Neuronal stem cell (in vitro differentiated cells): ENCODE results near the gene TPSG1. TPM values are rescaled to one million over a fixed set of nuclear protein-coding genes. Genes with fewer than 3 reads are reported as not detected.

ENCODE experiments used
- DNase-seq: peaks from one replicate; pipeline ENCODE4 v3.0.0-alpha.2; 2013; ENCODE audit warnings: low spot score
- H2AFZ ChIP-seq: one replicate; pipeline ENCODE4 v1.6.1; 2013; ENCODE audit warnings: mild to moderate bottlenecking, low read length, inconsistent platforms
- H2AK5ac ChIP-seq: 2 replicates; pipeline ENCODE4 v1.6.1; 2013; ENCODE audit warnings: low read depth, mild to moderate bottlenecking, inconsistent platforms, low read length, moderate library complexity, mixed read lengths
- H2BK120ac ChIP-seq: 2 replicates; pipeline ENCODE4 v1.6.1; 2013; ENCODE audit warnings: low read depth, mild to moderate bottlenecking, inconsistent platforms, low read length, moderate library complexity, mixed read lengths
- H2BK12ac ChIP-seq: one replicate; pipeline ENCODE4 v1.6.1; 2013; ENCODE audit warnings: low read length, inconsistent platforms
- H2BK15ac ChIP-seq: 2 replicates; pipeline ENCODE4 v1.6.1; 2013; ENCODE audit warnings: mild to moderate bottlenecking, low read length, inconsistent platforms, mixed read lengths
- H2BK5ac ChIP-seq: one replicate; pipeline ENCODE4 v1.6.1; 2013; ENCODE audit warnings: inconsistent platforms, mild to moderate bottlenecking, low read length, moderate library complexity
- H3K14ac ChIP-seq: one replicate; pipeline ENCODE4 v1.6.1; 2013; ENCODE audit warnings: low read length, inconsistent platforms
- H3K18ac ChIP-seq: 2 replicates; pipeline ENCODE4 v1.6.1; 2013; ENCODE audit warnings: low read length, inconsistent platforms
- H3K23ac ChIP-seq: 2 replicates; pipeline ENCODE4 v1.6.1; 2013; ENCODE audit warnings: low read depth, mild to moderate bottlenecking, mixed read lengths, low read length, inconsistent platforms; ENCODE audit not compliant: poor library complexity
- H3K27ac ChIP-seq: replicated peaks from 3 replicates; pipeline ENCODE4 v1.5.1; 2013; ENCODE audit warnings: low read length, inconsistent platforms
- H3K27me3 ChIP-seq, 3 experiments: 2 replicates each; pipeline ENCODE4 v1.6.1; 2013; ENCODE audit warnings: low read length in 3 of 3, mild to moderate bottlenecking in 2 of 3, inconsistent platforms in 1 of 3, low read depth in 1 of 3, mixed read lengths in 1 of 3, moderate library complexity in 1 of 3; ENCODE audit not compliant: control insufficient read depth in 3 of 3, insufficient read depth in 3 of 3
- H3K36me3 ChIP-seq, 2 donors: replicated peaks in 1 of 2; 2 replicates each; pipeline ENCODE4 v1.6.1; 2013; ENCODE audit warnings: low read length in 2 of 2; ENCODE audit not compliant: control insufficient read depth in 2 of 2, insufficient read depth in 2 of 2
- H3K4ac ChIP-seq: 2 replicates; pipeline ENCODE4 v1.6.1; 2013; ENCODE audit warnings: inconsistent platforms, mild to moderate bottlenecking, low read length, moderate library complexity
- H3K4me1 ChIP-seq, 2 donors: 1 replicate in 1 of 2; 2 replicates in 1 of 2; pipeline ENCODE4 v1.6.1; 2013; ENCODE audit warnings: low read length in 2 of 2, low read depth in 1 of 2; ENCODE audit not compliant: control insufficient read depth in 2 of 2, insufficient read depth in 1 of 2
- H3K4me2 ChIP-seq: one replicate; pipeline ENCODE4 v1.6.1; 2013; ENCODE audit warnings: mild to moderate bottlenecking, low read length, inconsistent platforms; ENCODE audit not compliant: insufficient read depth, poor library complexity, severe bottlenecking
- H3K4me3 ChIP-seq, 2 donors: 2 replicates each; pipeline ENCODE4 v1.5.1; 2013; ENCODE audit warnings: low read length in 2 of 2, mild to moderate bottlenecking in 2 of 2, inconsistent platforms in 1 of 2, moderate library complexity in 1 of 2
- H3K79me1 ChIP-seq: one replicate; pipeline ENCODE4 v1.6.1; 2013; ENCODE audit warnings: low read depth, mild to moderate bottlenecking, inconsistent platforms, low read length, moderate library complexity
- H3K9ac ChIP-seq: one replicate; pipeline ENCODE4 v1.6.1; 2013; ENCODE audit warnings: mild to moderate bottlenecking, low read depth, low read length, inconsistent platforms; ENCODE audit not compliant: poor library complexity
- H3K9me3 ChIP-seq, 2 donors: replicated peaks in 1 of 2; 2 replicates each; pipeline versions ENCODE3 to v1.6.1; 2013; ENCODE audit warnings: low read length in 2 of 2, mild to moderate bottlenecking in 2 of 2, inconsistent platforms in 1 of 2, low read depth in 1 of 2, mixed read lengths in 1 of 2, moderate library complexity in 1 of 2; ENCODE audit not compliant: control insufficient read depth in 2 of 2, insufficient read depth in 1 of 2
- H4K8ac ChIP-seq: one replicate; pipeline ENCODE4 v1.6.1; 2013; ENCODE audit warnings: low read depth, mild to moderate bottlenecking, inconsistent platforms, low read length, moderate library complexity
- H4K91ac ChIP-seq: one replicate; pipeline ENCODE4 v1.6.1; 2013; ENCODE audit warnings: low read length, low read depth, mild to moderate bottlenecking, inconsistent platforms; ENCODE audit not compliant: poor library complexity
- WGBS, 2 donors: extraction: QIAGEN DNeasy Blood & Tissue Kit; methylation state at CpG; one replicate each; pipeline ENCODE4 v1.1.7; 2013; ENCODE audit warnings: missing lambda C conversion rate in 2 of 2, mixed read lengths in 1 of 2; ENCODE audit not compliant: insufficient read length in 2 of 2, insufficient replicate concordance in 1 of 2; ENCODE audit errors: extremely low coverage in 2 of 2; 5-methylcytosine and 5-hydroxymethylcytosine counted together
- polyA plus RNA-seq, 2 experiments: library from polyadenylated mRNA; stranded (reverse); fragments of 200-250 nt; gene quantifications; one replicate each; pipeline ENCODE4 v1.2.3, GENCODE V29; 2013

Gene TPSG1
- not detected for polyA plus RNA-seq (2013, experiment 1 of 2)
- not detected for polyA plus RNA-seq (2013, experiment 2 of 2)

GRCh38 chr16:1225051-1225451 lies at the start of gene TPSG1:
TPSG1 (minus strand) TSS chr16:1225268; CDS start chr16:1225252, 16 bp downstream.
- no peak within 1 kb of the TSS for H2BK120ac ChIP-seq
- no peak within 1 kb of the TSS for H2BK15ac ChIP-seq
- H3K18ac ChIP-seq = peak within 1 kb of the TSS; percentile 44
- no peak within 1 kb of the TSS for H3K4ac ChIP-seq
- no peak within 1 kb of the TSS for H4K91ac ChIP-seq
- peak within 1 kb of the TSS; percentile 30 for H2BK12ac ChIP-seq
- H3K27me3 ChIP-seq = no peaks in the 10 kb centered on the region
- H3K36me3 ChIP-seq = peaks cover 0 to 11% of the 10 kb centered on the region in 2 donors
- no peak within 1 kb of the TSS for H3K27ac ChIP-seq
- peak within 1 kb of the TSS; percentile 71 for H3K14ac ChIP-seq
- H3K4me1 ChIP-seq = no peaks in the 10 kb centered on the region
- H3K4me3 ChIP-seq = no peak within 1 kb of the TSS
- DNase-seq = no peak
- H3K9ac ChIP-seq = peak within 1 kb of the TSS; percentile 30
- no peak within 1 kb of the TSS for H2AK5ac ChIP-seq
- H3K23ac ChIP-seq = peak within 1 kb of the TSS; percentile 2
- peak within 1 kb of the TSS; percentile 86 for H4K8ac ChIP-seq
- H2BK5ac ChIP-seq = peak within 1 kb of the TSS; percentile 53
- WGBS, 2 donors = no CpG with 5 or more reads among the region's 10 CpGs
- no peaks in the 10 kb centered on the region for H3K9me3 ChIP-seq
- H3K79me1 ChIP-seq = peaks cover 2% of the 10 kb centered on the region
- no peak within 1 kb of the TSS for H2AFZ ChIP-seq
- no peak within 1 kb of the TSS for H3K4me2 ChIP-seq

GRCh38 chr16:1274767-1275166 lies 49.7 kb upstream of the TPSG1 start:
- H4K91ac ChIP-seq = no peak overlapping the region
- peaks cover 3% of the 10 kb centered on the region for H3K79me1 ChIP-seq
- H3K9me3 ChIP-seq = no peaks in the 10 kb centered on the region
- H3K4me1 ChIP-seq = peaks cover 11 to 14% of the 10 kb centered on the region in 2 donors
- no peak for DNase-seq
- no peak overlapping the region for H2AK5ac ChIP-seq
- H2BK12ac ChIP-seq = no peak overlapping the region
- no peaks in the 10 kb centered on the region for H3K36me3 ChIP-seq
- H2BK15ac ChIP-seq = no peak overlapping the region
- no peak overlapping the region for H3K9ac ChIP-seq
- H3K4me3 ChIP-seq = no peak overlapping the region
- peaks cover 0 to 10% (median 0%) of the 10 kb centered on the region in 3 experiments for H3K27me3 ChIP-seq
- H3K27ac ChIP-seq = no peak overlapping the region
- no peak overlapping the region for H3K18ac ChIP-seq
- no peak overlapping the region for H2BK5ac ChIP-seq
- no peak overlapping the region for H3K4ac ChIP-seq
- H3K14ac ChIP-seq = no peak overlapping the region
- no peak overlapping the region for H4K8ac ChIP-seq
- no CpG with 5 or more reads among the region's 7 CpGs for WGBS, 2 donors
- no peak overlapping the region for H2AFZ ChIP-seq
- no peak overlapping the region for H2BK120ac ChIP-seq
- H3K23ac ChIP-seq = no peak overlapping the region
- no peak overlapping the region for H3K4me2 ChIP-seq

GRCh38 chr16:1273816-1274215 lies 48.7 kb upstream of the TPSG1 start:
- Histone ChIP-seq H3K4ac (peak overlapping the region; percentile 76), H3K4me2 (no peak overlapping the region), H3K14ac (no peak overlapping the region), H4K91ac (no peak overlapping the region), H3K18ac (peak overlapping the region; percentile 28), H3K27ac (no peak overlapping the region), H3K36me3 (no peaks in the 10 kb centered on the region), H2BK5ac (no peak overlapping the region), H2BK120ac (no peak overlapping the region), H2AK5ac (peak overlapping the region; percentile 63), H3K4me3 (no peak overlapping the region), H3K9ac (no peak overlapping the region), H3K23ac (peak overlapping the region; percentile 55), H3K4me1 (peaks cover 10 to 13% of the 10 kb centered on the region in 2 donors), H4K8ac (no peak overlapping the region), H2AFZ (no peak overlapping the region), H3K27me3 (peaks cover 0 to 3% (median 0%) of the 10 kb centered on the region in 3 experiments), H2BK12ac (no peak overlapping the region), H3K79me1 (no peaks in the 10 kb centered on the region), H2BK15ac (no peak overlapping the region), H3K9me3 (peaks cover 0 to 1% of the 10 kb centered on the region in 2 donors)
- no CpG with 5 or more reads among the region's 15 CpGs for WGBS, 2 donors
- no peak for DNase-seq

- no peak for DNase-seq
- peaks cover 0 to 3% (median 0%) of the 10 kb centered on the region in 3 experiments for H3K27me3 ChIP-seq
- H4K8ac ChIP-seq = no peak overlapping the region
- H2BK5ac ChIP-seq = no peak overlapping the region
- no peaks in the 10 kb centered on the region for H3K79me1 ChIP-seq
- no peaks in the 10 kb centered on the region for H3K36me3 ChIP-seq
- no peak overlapping the region for H2AFZ ChIP-seq
- no peak overlapping the region for H2BK15ac ChIP-seq
- H2BK120ac ChIP-seq = no peak overlapping the region
- no peak overlapping the region for H3K27ac ChIP-seq
- no peak overlapping the region for H4K91ac ChIP-seq
- no peak overlapping the region for H2AK5ac ChIP-seq
- peak overlapping the region; percentile 8 for H3K18ac ChIP-seq
- H3K9ac ChIP-seq = no peak overlapping the region
- WGBS, 2 donors = 91% methylated on average over 1 of the region's 9 CpGs; no CpG with 5 or more reads in 1 of the 2 donors
- peaks cover under 1% of the 10 kb centered on the region in 2 donors for H3K4me1 ChIP-seq
- H2BK12ac ChIP-seq = no peak overlapping the region
- no peak overlapping the region for H3K23ac ChIP-seq
- H3K4me2 ChIP-seq = no peak overlapping the region
- no peak overlapping the region for H3K4ac ChIP-seq
- H3K4me3 ChIP-seq = no peak overlapping the region
- H3K9me3 ChIP-seq = peaks cover 0 to 1% of the 10 kb centered on the region in 2 donors
- H3K14ac ChIP-seq = no peak overlapping the region
These were observed 47.6 kb upstream of the TPSG1 start for GRCh38 chr16:1272453-1273198.
